Liver (tissue), 9 donors: Measurements from ENCODE around the gene BRD1. TPM values are rescaled to one million over a fixed set of nuclear protein-coding genes. Genes with fewer than 3 reads are reported as not detected.

Experiments
- DNase-seq: peaks from one replicate; pipeline ENCODE4 v3.0.0-alpha.2; 2017; ENCODE audit warnings: low spot score
- H3K27ac ChIP-seq, 2 donors: one replicate each; pipeline ENCODE4 v1.7.0; 2013; ENCODE audit warnings: inconsistent platforms in 2 of 2, low read length in 2 of 2, control low read depth in 1 of 2, low read depth in 1 of 2, mild to moderate bottlenecking in 1 of 2
- H3K27me3 ChIP-seq, 4 donors: one replicate each; pipeline versions ENCODE4 v1.6.1 to v1.7.0; 2013; ENCODE audit warnings: low read length in 3 of 4, inconsistent platforms in 1 of 4, mild to moderate bottlenecking in 1 of 4, moderate library complexity in 1 of 4; ENCODE audit not compliant: control insufficient read depth in 4 of 4, insufficient read depth in 4 of 4
- H3K36me3 ChIP-seq, 4 donors: one replicate each; pipeline versions ENCODE4 v1.6.1 to v1.7.0; 2013; ENCODE audit warnings: low read length in 3 of 4, mild to moderate bottlenecking in 3 of 4, low read depth in 1 of 4, moderate library complexity in 1 of 4; ENCODE audit not compliant: control insufficient read depth in 4 of 4, insufficient read depth in 3 of 4
- H3K4me1 ChIP-seq, 4 donors: one replicate each; pipeline versions ENCODE4 v1.6.1 to v1.7.0; 2013; ENCODE audit warnings: low read length in 3 of 4, mild to moderate bottlenecking in 3 of 4, moderate library complexity in 1 of 4; ENCODE audit not compliant: control insufficient read depth in 4 of 4, insufficient read depth in 4 of 4
- H3K4me3 ChIP-seq, 3 donors: one replicate each; pipeline versions ENCODE4 v1.6.1 to v1.7.0; 2013; ENCODE audit warnings: low read length in 3 of 3, control low read depth in 1 of 3, low read depth in 1 of 3, mild to moderate bottlenecking in 1 of 3
- H3K9ac ChIP-seq, 2 donors: one replicate each; pipeline ENCODE4 v1.7.0; 2013; ENCODE audit warnings: low read length in 2 of 2, mild to moderate bottlenecking in 2 of 2, moderate library complexity in 2 of 2, control low read depth in 1 of 2, low read depth in 1 of 2
- H3K9me3 ChIP-seq, 4 donors: one replicate each; pipeline versions ENCODE4 v1.6.1 to v1.7.0; 2013; ENCODE audit warnings: low read length in 3 of 4; ENCODE audit not compliant: control insufficient read depth in 4 of 4
- ATF3 ChIP-seq: IDR thresholded peaks from 2 replicates; pipeline ENCODE4 v1.6.1; 2016; ENCODE audit warnings: antibody characterized with exemption
- CTCF ChIP-seq: fragments of 150-350 bp; IDR thresholded peaks from 2 replicates; pipeline ENCODE4 v1.5.1; 2017; ENCODE audit warnings: improper control_type of control experiment, low read depth, low read length; ENCODE audit not compliant: missing input control
- EGR1 ChIP-seq, 2 donors: IDR thresholded peaks; 2 replicates each; pipeline ENCODE4 v1.6.1; 2016 to 2018; ENCODE audit warnings: antibody characterized with exemption in 2 of 2, low read depth in 2 of 2
- FOXA2 ChIP-seq: IDR thresholded peaks from 2 replicates; pipeline ENCODE4 v1.6.1; 2016; ENCODE audit warnings: antibody characterized with exemption
- GABPA ChIP-seq, 2 donors: IDR thresholded peaks in 1 of 2; conservative IDR thresholded peaks in 1 of 2; 2 replicates each; pipeline ENCODE4 v1.6.1; 2016; ENCODE audit warnings: antibody characterized with exemption in 2 of 2, mild to moderate bottlenecking in 1 of 2, moderate library complexity in 1 of 2
- HNF4G ChIP-seq: IDR thresholded peaks from 2 replicates; pipeline ENCODE4 v1.6.1; 2016; ENCODE audit warnings: antibody characterized with exemption
- JUND ChIP-seq, 2 donors: IDR thresholded peaks; 2 replicates each; pipeline ENCODE4 v1.6.1; 2016; ENCODE audit warnings: antibody characterized with exemption in 2 of 2
- MAX ChIP-seq: IDR thresholded peaks from 2 replicates; pipeline ENCODE4 v1.6.1; 2016; ENCODE audit warnings: antibody characterized with exemption
- RAD21 ChIP-seq, 2 donors: IDR thresholded peaks; 2 replicates each; pipeline ENCODE4 v1.6.1; 2016; ENCODE audit warnings: antibody characterized with exemption in 2 of 2, mild to moderate bottlenecking in 2 of 2
- REST ChIP-seq: IDR thresholded peaks from 2 replicates; pipeline ENCODE4 v1.6.1; 2016; ENCODE audit warnings: antibody characterized with exemption, mild to moderate bottlenecking
- RXRA ChIP-seq, 2 donors: IDR thresholded peaks; 2 replicates each; pipeline ENCODE4 v1.6.1; 2017 to 2018; ENCODE audit warnings: antibody characterized with exemption in 2 of 2, mild to moderate bottlenecking in 1 of 2
- SP1 ChIP-seq: IDR thresholded peaks from 2 replicates; pipeline ENCODE4 v1.6.1; 2018; ENCODE audit warnings: antibody characterized with exemption, mild to moderate bottlenecking
- YY1 ChIP-seq: IDR thresholded peaks from 2 replicates; pipeline ENCODE4 v1.6.1; 2016; ENCODE audit warnings: antibody characterized with exemption, mild to moderate bottlenecking
- ZBTB33 ChIP-seq: IDR thresholded peaks from 2 replicates; pipeline ENCODE4 v1.6.1; 2016; ENCODE audit warnings: antibody characterized with exemption
- WGBS: extraction: QIAGEN DNeasy Blood & Tissue Kit; methylation state at CpG from one replicate; pipeline ENCODE4 v1.1.7; 2013; 5-methylcytosine and 5-hydroxymethylcytosine counted together
- polyA plus RNA-seq, 2 donors: library from polyadenylated mRNA; stranded (reverse) in 1 of 2; unstranded in 1 of 2; fragments of 200-250 nt in 1 of 2; fragments of >200 nt in 1 of 2; fragmentation: Nextera tagmentation in 1 of 2; extraction: Ambion mirVana in 1 of 2; gene quantifications; one replicate each; pipeline versions ENCODE4 v1.2.1 to v1.2.3, GENCODE V29; 2013 to 2015
- total RNA-seq, 2 donors: library from RNA; depleted of rRNA; stranded (reverse); fragments of >200 nt; gene quantifications; one replicate each; pipeline ENCODE4 v1.2.3, GENCODE V29; 2014
- donor health status: healthy.
- donor health status: healthy.
- donor health status: healthy.
- donor health status: healthy.
- donor health status: healthy.

BRD1 gene
- total and polyA plus RNA-seq, 4 donors: 3.3 to 20.7 (median 11.6) TPM

- Histone ChIP-seq H3K4me1 (no peaks in the 10 kb centered on the region), H3K36me3 (no peaks in the 10 kb centered on the region), H3K27ac (no peak overlapping the region), H3K27me3 (no peaks in the 10 kb centered on the region), H3K9ac (no peak overlapping the region), H3K4me3 (no peak overlapping the region), H3K9me3 (peaks cover 0 to 11% (median 5%) of the 10 kb centered on the region in 4 donors)
- TF ChIP-seq HNF4G (no peak), RAD21 (IDR thresholded peaks at IDR 0.05) (no peak), YY1 (no peak), GABPA (IDR thresholded peaks at IDR 0.05 in 1 of 2, conservative IDR thresholded peaks at IDR 0.05 in 1 of 2) (no peak), ATF3 (no peak), REST (no peak), JUND (IDR thresholded peaks at IDR 0.05) (no peak), EGR1 (IDR thresholded peaks at IDR 0.05; ENCODE audit: low read depth in 2 of 2) (no peak), CTCF (no peak), ZBTB33 (no peak), RXRA (IDR thresholded peaks at IDR 0.05) (no peak), FOXA2 (no peak), SP1 (no peak), MAX (no peak)
- 93% methylated on average over 14 of the region's 14 CpGs for WGBS
- no peak for DNase-seq
Observed at GRCh38 chr22:49869845-49870712, 42.4 kb upstream of the BRD1 start.
